AG09309 (cell line): Measurements from ENCODE around the gene RAB43.

Source experiments
- DNase-seq: peaks from one replicate; pipeline ENCODE4 v3.0.0-alpha.2; 2010; ENCODE audit warnings: low read depth
- H3K4me3 ChIP-seq: 2 replicates; pipeline ENCODE4 v1.5.1; 2011; ENCODE audit warnings: mild to moderate bottlenecking, low read depth, low read length, moderate library complexity; ENCODE audit not compliant: control insufficient read depth
- TF ChIP-seq, protein P1 (sequence below): IDR thresholded peaks from 2 replicates; pipeline ENCODE4 v1.5.1; 2011; ENCODE audit warnings: mild to moderate bottlenecking, low read depth, low read length, inconsistent platforms; ENCODE audit not compliant: insufficient read depth, control insufficient read depth; ENCODE audit errors: missing control alignments

RAB43 gene

GRCh38 chr3:129040579-129041300, 80.9 kb downstream of the RAB43 start:
- H3K4me3 ChIP-seq, result no peak overlapping the region
- TF ChIP-seq, protein P1, sequence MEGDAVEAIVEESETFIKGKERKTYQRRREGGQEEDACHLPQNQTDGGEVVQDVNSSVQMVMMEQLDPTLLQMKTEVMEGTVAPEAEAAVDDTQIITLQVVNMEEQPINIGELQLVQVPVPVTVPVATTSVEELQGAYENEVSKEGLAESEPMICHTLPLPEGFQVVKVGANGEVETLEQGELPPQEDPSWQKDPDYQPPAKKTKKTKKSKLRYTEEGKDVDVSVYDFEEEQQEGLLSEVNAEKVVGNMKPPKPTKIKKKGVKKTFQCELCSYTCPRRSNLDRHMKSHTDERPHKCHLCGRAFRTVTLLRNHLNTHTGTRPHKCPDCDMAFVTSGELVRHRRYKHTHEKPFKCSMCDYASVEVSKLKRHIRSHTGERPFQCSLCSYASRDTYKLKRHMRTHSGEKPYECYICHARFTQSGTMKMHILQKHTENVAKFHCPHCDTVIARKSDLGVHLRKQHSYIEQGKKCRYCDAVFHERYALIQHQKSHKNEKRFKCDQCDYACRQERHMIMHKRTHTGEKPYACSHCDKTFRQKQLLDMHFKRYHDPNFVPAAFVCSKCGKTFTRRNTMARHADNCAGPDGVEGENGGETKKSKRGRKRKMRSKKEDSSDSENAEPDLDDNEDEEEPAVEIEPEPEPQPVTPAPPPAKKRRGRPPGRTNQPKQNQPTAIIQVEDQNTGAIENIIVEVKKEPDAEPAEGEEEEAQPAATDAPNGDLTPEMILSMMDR, result no peak
- DNase-seq, result no peak

GRCh38 chr3:129040039-129040336, 81.6 kb downstream of the RAB43 start:
- no peak overlapping the region for H3K4me3 ChIP-seq
- no peak for DNase-seq
- TF ChIP-seq, protein P1, result no peak

- TF ChIP-seq, protein P1, result no peak
- no peak overlapping the region for H3K4me3 ChIP-seq
- DNase-seq, result no peak
Observed at GRCh38 chr3:129039271-129040038, 82.1 kb downstream of the RAB43 start.

DNA sequence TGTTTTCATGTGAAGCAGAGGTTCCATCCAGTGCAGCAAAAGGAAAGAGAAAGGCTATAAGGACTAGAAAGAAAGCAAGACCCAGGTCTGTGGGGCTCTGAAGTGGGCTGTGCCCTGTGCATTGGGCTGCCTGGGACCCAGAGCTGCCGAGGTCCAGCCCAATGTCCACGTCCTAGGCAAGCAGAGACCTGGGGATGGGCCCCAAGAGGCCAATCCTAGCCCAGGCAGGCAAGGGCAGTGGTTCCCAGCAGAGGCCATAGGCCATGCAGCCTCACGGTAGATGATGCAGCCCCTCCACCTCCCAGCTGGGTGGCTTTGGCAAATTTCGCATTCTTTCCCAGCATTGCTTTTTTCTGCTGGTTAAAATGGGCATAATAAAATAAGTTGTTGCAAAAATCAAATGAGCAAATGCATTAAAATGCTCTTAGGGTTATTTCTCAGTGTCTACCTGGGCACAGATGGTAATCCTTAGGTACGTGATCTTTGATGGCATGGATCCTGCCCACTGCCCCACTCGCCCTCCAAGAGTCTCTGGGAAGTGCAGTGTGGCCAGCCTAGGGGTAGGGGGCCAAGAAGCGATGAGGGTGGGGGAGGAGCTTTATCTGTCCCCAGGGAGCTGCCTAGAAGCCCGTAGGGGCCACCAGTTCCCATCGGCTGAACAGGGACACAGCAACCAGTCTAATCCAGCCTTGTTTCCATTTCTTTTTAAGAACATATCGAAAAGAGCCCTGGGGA, 83.3 kb downstream of the RAB43 start:
- no peak for DNase-seq
- TF ChIP-seq, protein P1, result no peak

More for the DNA sequence above, 83.3 kb downstream of the RAB43 start:
- H3K4me3 ChIP-seq, result no peak overlapping the region
